IMR-90 (cell line): ENCODE results near the gene PCDHB15. TPM values are rescaled to one million over a fixed set of nuclear protein-coding genes. Genes with fewer than 3 reads are reported as not detected.
"Not testable (repeated sequence)": the region's sequence is repeated elsewhere in the genome, so short reads cannot be mapped to it uniquely, and the experiment has no call there.

Source experiments
- ATAC-seq: fragments of 200-7000 bp; cut with Tn5 transposase; 2 replicates; pipeline ENCODE4 v1.9.1; 2020; ENCODE audit warnings: low read depth, mild to moderate bottlenecking, moderate library complexity
- BruUV-seq: library from RNA; stranded (reverse); fragments of 400-500 nt; replicated peaks from 2 replicates; lab custom pipeline; 2021; lab: Mats Ljungman, UMichigan
- CTCF ChIA-PET: fragments of 300-600 bp; formaldehyde crosslinking; extraction: SDS; loops from one replicate; lab custom pipeline; 2021; ENCODE audit warnings: antibody characterized with exemption; lab: Yijun Ruan, JAX
- POLR2A ChIA-PET: fragments of 300-600 bp; sonication (Branson Sonifier 250); formaldehyde crosslinking; loops from one replicate; lab custom pipeline; 2022; ENCODE audit warnings: antibody characterized with exemption; ENCODE audit not compliant: unreplicated experiment; lab: Charles Lee
- DNase-seq: peaks from one replicate; pipeline ENCODE4 v3.0.0; 2013
- H2AFZ ChIP-seq: replicated peaks from 2 replicates; pipeline ENCODE3; 2013; ENCODE audit warnings: low read length, mild to moderate bottlenecking; ENCODE audit not compliant: poor library complexity
- H2AK5ac ChIP-seq: 2 replicates; pipeline ENCODE4 v1.6.1; 2013; ENCODE audit warnings: low read depth, low read length, inconsistent platforms
- H2AK9ac ChIP-seq: replicated peaks from 2 replicates; pipeline ENCODE3; 2013; ENCODE audit warnings: mild to moderate bottlenecking, low read depth, low read length, moderate library complexity; ENCODE audit not compliant: poor library complexity
- H2BK120ac ChIP-seq: 2 replicates; pipeline ENCODE4 v1.6.1; 2013; ENCODE audit warnings: low read depth, low read length, inconsistent platforms
- H2BK15ac ChIP-seq: 3 replicates; pipeline ENCODE4 v1.6.1; 2013; ENCODE audit warnings: low read depth, low read length, inconsistent platforms
- H2BK20ac ChIP-seq: 2 replicates; pipeline ENCODE4 v1.6.1; 2013; ENCODE audit warnings: low read depth, mild to moderate bottlenecking, inconsistent platforms, low read length, moderate library complexity
- H2BK5ac ChIP-seq: 2 replicates; pipeline ENCODE4 v1.6.1; 2013; ENCODE audit warnings: mild to moderate bottlenecking, low read depth, low read length, inconsistent platforms; ENCODE audit not compliant: poor library complexity, severe bottlenecking
- H3K14ac ChIP-seq: replicated peaks from 2 replicates; pipeline ENCODE4 v1.6.1; 2013; ENCODE audit warnings: low read depth, low read length, inconsistent platforms
- H3K18ac ChIP-seq: 2 replicates; pipeline ENCODE4 v1.6.1; 2013; ENCODE audit warnings: low read depth, low read length, control low read depth
- H3K23ac ChIP-seq: 2 replicates; pipeline ENCODE4 v1.6.1; 2013; ENCODE audit warnings: low read depth, low read length, inconsistent platforms
- H3K27ac ChIP-seq: 2 replicates; pipeline ENCODE4 v1.5.1; 2013; ENCODE audit warnings: mild to moderate bottlenecking, control low read depth, low read length; ENCODE audit not compliant: insufficient read depth
- H3K27me3 ChIP-seq: 2 replicates; pipeline ENCODE4 v1.6.1; 2013; ENCODE audit warnings: low read length; ENCODE audit not compliant: control insufficient read depth, insufficient read depth
- H3K36me3 ChIP-seq: 2 replicates; pipeline ENCODE4 v1.6.1; 2013; ENCODE audit warnings: low read length, mixed read lengths; ENCODE audit not compliant: control insufficient read depth, insufficient read depth
- H3K4ac ChIP-seq: 2 replicates; pipeline ENCODE4 v1.6.1; 2013; ENCODE audit warnings: low read depth, low read length, inconsistent platforms
- H3K4me1 ChIP-seq: 2 replicates; pipeline ENCODE4 v1.6.1; 2013; ENCODE audit warnings: low read length, mixed read lengths; ENCODE audit not compliant: control insufficient read depth, insufficient read depth
- H3K4me2 ChIP-seq: 2 replicates; pipeline ENCODE4 v1.6.1; 2013; ENCODE audit warnings: low read depth, mild to moderate bottlenecking, control low read depth, low read length, moderate library complexity
- H3K4me3 ChIP-seq: 2 replicates; pipeline ENCODE4 v1.5.1; 2013; ENCODE audit warnings: low read depth, mild to moderate bottlenecking, control low read depth, low read length, moderate library complexity; ENCODE audit not compliant: insufficient read depth
- H3K56ac ChIP-seq: 2 replicates; pipeline ENCODE4 v1.6.1; 2013; ENCODE audit warnings: low read length, inconsistent platforms; ENCODE audit not compliant: insufficient read depth; ENCODE audit errors: extremely low read depth
- H3K79me1 ChIP-seq, 2 experiments: 2 replicates each; pipeline ENCODE4 v1.6.1; 2013; ENCODE audit warnings: low read length in 2 of 2, inconsistent platforms in 1 of 2, low read depth in 1 of 2
- H3K9ac ChIP-seq: 2 replicates; pipeline ENCODE4 v1.6.1; 2013; ENCODE audit warnings: low read depth, low read length, control low read depth
- H3K9me1 ChIP-seq: 2 replicates; pipeline ENCODE4 v1.6.1; 2013; ENCODE audit warnings: low read length, inconsistent platforms; ENCODE audit not compliant: insufficient read depth
- H3K9me3 ChIP-seq: 2 replicates; pipeline ENCODE4 v1.6.1; 2013; ENCODE audit warnings: low read length; ENCODE audit not compliant: control insufficient read depth, insufficient read depth
- H4K20me1 ChIP-seq: 2 replicates; pipeline ENCODE4 v1.6.1; 2013; ENCODE audit warnings: low read length, inconsistent platforms; ENCODE audit not compliant: insufficient read depth
- H4K5ac ChIP-seq: 2 replicates; pipeline ENCODE4 v1.6.1; 2013; ENCODE audit warnings: mild to moderate bottlenecking, low read depth, low read length, control low read depth
- H4K8ac ChIP-seq, 2 experiments: 2 replicates each; pipeline ENCODE4 v1.6.1; 2013; ENCODE audit warnings: low read depth in 2 of 2, low read length in 2 of 2, control low read depth in 1 of 2, inconsistent platforms in 1 of 2
- H4K91ac ChIP-seq: 2 replicates; pipeline ENCODE4 v1.6.1; 2013; ENCODE audit warnings: low read depth, low read length, inconsistent platforms; ENCODE audit not compliant: insufficient read depth
- WGBS, 2 experiments: methylation state at CpG; one replicate each; pipeline versions ENCODE4 v1.1.5 to v1.1.7; 2013; ENCODE audit warnings: missing lambda C conversion rate in 2 of 2; ENCODE audit not compliant: insufficient read length in 1 of 2; ENCODE audit errors: extremely low coverage in 2 of 2; 5-methylcytosine and 5-hydroxymethylcytosine counted together
- dilution Hi-C: fragments of 300-500 bp; cut with HindIII; formaldehyde crosslinking; loops from one replicate; pipeline ENCODE4 v1.14.3; 2018; ENCODE audit warnings: low sequenced_read_pairs; ENCODE audit not compliant: unreplicated experiment
- in situ Hi-C: fragments of 300-500 bp; cut with MboI; formaldehyde crosslinking; loops from 3 replicates; pipeline ENCODE4 v1.14.3; 2019; ENCODE audit warnings: low sequenced_read_pairs, inconsistent platforms, mixed read lengths
- intact Hi-C: fragments of 100-400 bp; cut with micrococcal nuclease; formaldehyde crosslinking; loops from 2 replicates; pipeline ENCODE4 v1.10.0; 2022
- polyA plus RNA-seq, 3 experiments: library from polyadenylated mRNA; depleted of rRNA; stranded (reverse); fragments of >200 nt; gene quantifications; 2 replicates each; pipeline ENCODE4 v1.2.3, GENCODE V29; 2012; ENCODE audit warnings: low replicate concordance in 1 of 3
- total RNA-seq: library from RNA; depleted of rRNA; stranded (reverse); fragments of >200 nt; gene quantifications from 2 replicates; pipeline ENCODE4 v1.2.3, GENCODE V29; 2012

PCDHB15 gene
- total and polyA plus RNA-seq, 2 of the 4 experiments (the other 2 are of a cell fraction), result 0.17 to 0.18 TPM

DNA sequence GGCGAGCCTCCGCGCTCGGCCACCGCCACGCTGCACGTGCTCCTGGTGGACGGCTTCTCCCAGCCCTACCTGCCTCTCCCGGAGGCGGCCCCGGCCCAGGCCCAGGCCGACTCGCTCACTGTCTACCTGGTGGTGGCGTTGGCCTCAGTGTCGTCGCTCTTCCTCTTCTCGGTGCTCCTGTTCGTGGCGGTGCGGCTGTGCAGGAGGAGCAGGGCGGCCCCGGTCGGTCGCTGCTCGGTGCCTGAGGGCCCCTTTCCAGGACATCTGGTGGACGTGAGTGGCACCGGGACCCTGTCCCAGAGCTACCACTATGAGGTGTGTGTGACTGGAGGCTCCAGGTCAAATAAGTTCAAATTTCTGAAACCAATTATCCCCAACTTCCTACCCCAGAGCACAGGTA lies 34.3 kb upstream of the PCDHB15 start:
- H2BK15ac ChIP-seq, H2AK5ac ChIP-seq, ATAC-seq, H3K79me1 ChIP-seq, H3K27ac ChIP-seq, H3K56ac ChIP-seq, H2BK5ac ChIP-seq, in situ Hi-C loops, H3K27me3 ChIP-seq, dilution Hi-C loops, H3K14ac ChIP-seq, H4K20me1 ChIP-seq, H2BK120ac ChIP-seq, H2AK9ac ChIP-seq, H3K18ac ChIP-seq, H4K91ac ChIP-seq, CTCF ChIA-PET, H2BK20ac ChIP-seq, H4K8ac ChIP-seq, H3K36me3 ChIP-seq, DNase-seq, H3K9ac ChIP-seq, H3K23ac ChIP-seq, H3K4me3 ChIP-seq, POLR2A ChIA-PET, H3K9me1 ChIP-seq, H3K4ac ChIP-seq, H3K4me2 ChIP-seq, intact Hi-C loops, H3K4me1 ChIP-seq, H4K5ac ChIP-seq, H2AFZ ChIP-seq, BruUV-seq: not testable (repeated sequence)
- peaks cover 20% of the 10 kb centered on the region; the same call in 1 of the 2 replicates for H3K9me3 ChIP-seq
- 19% methylated on average over 5 of the region's 27 CpGs; no CpG with 5 or more reads in 1 of the 2 experiments for WGBS, 2 experiments
